Measurements from ENCODE around the gene GNAZ.

Gene GNAZ

DNA sequence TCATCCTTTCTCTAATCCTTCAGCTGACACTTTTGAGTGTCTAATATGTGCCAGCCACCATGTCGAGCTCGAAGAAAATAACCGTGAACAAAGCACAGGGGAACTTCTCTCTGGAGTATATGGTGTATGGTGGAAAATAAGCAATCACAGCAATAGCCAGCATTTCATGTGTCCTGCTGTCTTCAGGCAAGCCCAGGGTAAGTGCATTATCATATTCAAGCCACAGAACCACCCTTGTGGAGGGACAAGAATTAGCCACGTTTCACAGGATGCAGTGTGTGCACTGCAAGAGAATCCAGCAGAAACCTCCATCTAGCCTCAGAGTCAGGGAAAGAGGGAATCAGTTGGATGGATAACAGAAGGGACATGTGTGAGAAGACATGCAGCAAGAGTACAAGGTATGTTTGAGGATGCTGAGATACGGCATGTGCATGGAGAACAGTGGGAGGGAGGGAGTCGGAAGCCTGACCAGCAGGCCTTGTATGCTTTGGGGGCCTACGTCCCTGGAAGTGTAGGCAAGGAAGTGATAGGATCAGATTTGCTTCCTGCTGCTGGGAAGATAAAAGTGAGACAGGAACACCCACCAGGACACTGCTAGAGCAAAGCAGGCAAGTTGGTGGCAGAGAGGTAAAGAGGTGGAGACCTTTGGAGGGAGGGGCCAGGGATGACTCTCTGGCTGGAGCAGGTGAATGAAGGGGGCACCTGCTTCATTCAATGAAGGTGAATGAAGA is 14.7 kb upstream of the GNAZ start:
- no peak for DNase-seq (ENCODE audit: low spot score)
- no peak overlapping the region for H3K27ac ChIP-seq
- no peak overlapping the region for H3K4me3 ChIP-seq
- TF ChIP-seq, protein P1, sequence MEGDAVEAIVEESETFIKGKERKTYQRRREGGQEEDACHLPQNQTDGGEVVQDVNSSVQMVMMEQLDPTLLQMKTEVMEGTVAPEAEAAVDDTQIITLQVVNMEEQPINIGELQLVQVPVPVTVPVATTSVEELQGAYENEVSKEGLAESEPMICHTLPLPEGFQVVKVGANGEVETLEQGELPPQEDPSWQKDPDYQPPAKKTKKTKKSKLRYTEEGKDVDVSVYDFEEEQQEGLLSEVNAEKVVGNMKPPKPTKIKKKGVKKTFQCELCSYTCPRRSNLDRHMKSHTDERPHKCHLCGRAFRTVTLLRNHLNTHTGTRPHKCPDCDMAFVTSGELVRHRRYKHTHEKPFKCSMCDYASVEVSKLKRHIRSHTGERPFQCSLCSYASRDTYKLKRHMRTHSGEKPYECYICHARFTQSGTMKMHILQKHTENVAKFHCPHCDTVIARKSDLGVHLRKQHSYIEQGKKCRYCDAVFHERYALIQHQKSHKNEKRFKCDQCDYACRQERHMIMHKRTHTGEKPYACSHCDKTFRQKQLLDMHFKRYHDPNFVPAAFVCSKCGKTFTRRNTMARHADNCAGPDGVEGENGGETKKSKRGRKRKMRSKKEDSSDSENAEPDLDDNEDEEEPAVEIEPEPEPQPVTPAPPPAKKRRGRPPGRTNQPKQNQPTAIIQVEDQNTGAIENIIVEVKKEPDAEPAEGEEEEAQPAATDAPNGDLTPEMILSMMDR (IDR thresholded peaks at IDR 0.05): no peak

DNA sequence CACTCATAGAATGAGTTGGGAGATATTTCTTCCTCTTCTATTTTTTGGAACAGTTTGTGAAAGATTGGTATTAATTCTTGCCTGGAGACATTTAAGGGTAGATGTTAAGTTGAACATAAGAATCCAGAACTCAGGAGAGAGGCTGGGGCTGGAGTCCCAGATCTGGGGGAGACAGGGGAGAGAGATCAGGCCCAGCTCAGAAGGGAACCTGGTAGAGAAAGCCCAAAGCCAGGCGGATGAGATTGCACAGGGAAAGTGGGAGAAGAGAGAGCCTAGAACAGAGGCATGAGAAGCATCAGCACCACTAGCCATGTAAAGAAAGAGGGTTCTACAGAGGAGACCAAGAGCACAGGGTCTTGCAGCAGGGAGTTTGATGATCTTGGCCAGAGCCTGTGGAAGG is 13.0 kb upstream of the GNAZ start:
- no peak overlapping the region for H3K4me3 ChIP-seq
- DNase-seq (ENCODE audit: low spot score): no peak
- no peak overlapping the region for H3K27ac ChIP-seq
- TF ChIP-seq, protein P1 (IDR thresholded peaks at IDR 0.05): no peak

DNA sequence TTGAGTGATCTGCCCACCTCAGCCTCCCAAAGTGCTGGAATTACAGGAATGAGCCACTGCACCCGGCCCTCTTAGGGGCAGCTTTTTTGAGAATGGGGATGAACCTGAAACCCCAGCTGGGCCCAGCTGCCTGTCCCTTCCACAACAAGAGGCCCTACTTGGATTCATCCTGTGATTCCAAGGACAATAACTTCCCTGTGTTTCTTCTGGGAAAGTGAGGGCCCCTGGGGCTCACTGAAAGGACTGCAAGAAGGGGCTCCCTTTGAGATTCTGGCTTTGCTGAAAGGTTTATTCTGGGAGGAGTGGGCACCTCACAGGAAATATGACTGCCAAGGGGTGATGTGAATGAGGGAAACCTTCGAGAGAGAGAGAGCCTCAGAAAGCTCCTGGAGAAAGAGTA is 12.3 kb upstream of the GNAZ start:
- H3K27ac ChIP-seq: no peak overlapping the region
- TF ChIP-seq, protein P1 (IDR thresholded peaks at IDR 0.05): no peak
- DNase-seq (ENCODE audit: low spot score): peak; percentile 33
- no peak overlapping the region for H3K4me3 ChIP-seq

DNA sequence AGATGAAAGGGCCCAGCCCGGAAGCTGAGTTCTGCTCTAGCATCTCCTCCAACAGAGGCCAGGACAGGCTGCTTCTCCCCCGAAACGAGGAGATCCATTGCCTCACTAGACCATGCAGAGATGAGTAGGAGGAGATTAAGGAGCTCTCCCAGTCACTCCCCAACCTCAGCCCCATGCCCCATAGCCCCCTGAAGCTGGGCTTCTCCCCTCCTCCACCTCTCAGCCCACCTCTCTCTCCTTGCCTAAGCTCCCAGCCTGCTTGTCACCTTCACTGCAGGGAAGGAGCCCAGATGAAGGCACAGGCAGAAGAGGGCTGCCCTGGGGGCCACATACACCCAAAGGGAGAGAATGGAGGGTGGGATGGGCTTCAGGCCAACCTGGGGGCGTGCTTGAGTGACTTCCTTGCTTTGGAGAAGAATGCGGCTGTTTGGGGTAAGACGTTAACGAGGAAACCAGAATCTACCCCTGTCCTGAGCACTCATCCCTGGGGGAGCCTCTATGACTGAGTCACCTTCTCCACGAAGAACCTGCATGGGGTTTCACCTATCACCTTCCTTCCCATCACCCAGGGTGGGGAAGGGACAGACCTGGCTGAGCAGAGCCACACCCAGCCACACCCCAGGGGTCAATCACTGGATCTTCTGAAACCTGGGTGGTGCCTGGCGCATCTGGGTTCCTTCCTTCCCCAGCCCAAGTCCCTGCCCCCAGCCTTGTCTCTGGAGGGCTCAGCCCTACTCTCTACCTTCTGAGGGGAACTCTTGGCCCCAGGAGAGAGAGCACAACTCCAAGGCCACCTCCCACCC is 11.6 kb upstream of the GNAZ start:
- TF ChIP-seq, protein P1 (IDR thresholded peaks at IDR 0.05): no peak
- peak; percentile 62 for DNase-seq (ENCODE audit: low spot score)
- no peak overlapping the region for H3K4me3 ChIP-seq
- no peak overlapping the region for H3K27ac ChIP-seq

DNA sequence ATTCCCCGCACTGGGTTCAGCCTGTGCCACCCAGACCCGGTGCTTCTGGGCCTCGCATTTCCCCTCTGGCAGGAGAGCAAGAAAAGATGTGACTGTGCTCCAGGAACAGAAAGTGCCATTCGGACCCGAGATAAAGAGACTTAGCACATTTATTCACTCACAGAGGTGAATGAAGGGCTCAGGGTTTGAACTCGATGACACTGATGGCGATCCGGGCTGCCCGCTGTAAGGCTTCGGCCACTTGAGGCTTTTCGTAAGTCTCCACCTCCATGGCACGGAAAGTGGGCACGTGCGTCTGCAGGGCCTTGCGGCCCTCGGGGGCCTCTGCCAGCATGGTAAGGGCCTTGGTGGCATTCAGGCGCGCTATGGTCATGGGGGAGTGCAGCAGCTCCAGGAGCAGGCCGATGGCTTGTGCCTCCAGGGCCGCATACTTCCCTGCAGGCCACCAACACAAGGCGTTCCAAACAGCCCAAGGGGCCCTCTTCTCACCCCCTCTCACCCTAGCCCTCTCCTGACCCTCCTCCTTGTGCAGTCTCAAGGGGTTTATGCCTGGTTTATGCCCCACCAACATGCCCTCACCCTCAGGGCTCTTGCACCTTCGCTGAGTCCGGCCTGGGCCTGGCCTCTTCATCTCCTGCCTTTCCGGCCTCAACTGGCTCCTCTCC is 10.9 kb upstream of the GNAZ start:
- H3K27ac ChIP-seq: no peak overlapping the region
- peak; percentile 57 for DNase-seq (ENCODE audit: low spot score)
- TF ChIP-seq, protein P1 (IDR thresholded peaks at IDR 0.05): no peak
- no peak overlapping the region for H3K4me3 ChIP-seq

DNA sequence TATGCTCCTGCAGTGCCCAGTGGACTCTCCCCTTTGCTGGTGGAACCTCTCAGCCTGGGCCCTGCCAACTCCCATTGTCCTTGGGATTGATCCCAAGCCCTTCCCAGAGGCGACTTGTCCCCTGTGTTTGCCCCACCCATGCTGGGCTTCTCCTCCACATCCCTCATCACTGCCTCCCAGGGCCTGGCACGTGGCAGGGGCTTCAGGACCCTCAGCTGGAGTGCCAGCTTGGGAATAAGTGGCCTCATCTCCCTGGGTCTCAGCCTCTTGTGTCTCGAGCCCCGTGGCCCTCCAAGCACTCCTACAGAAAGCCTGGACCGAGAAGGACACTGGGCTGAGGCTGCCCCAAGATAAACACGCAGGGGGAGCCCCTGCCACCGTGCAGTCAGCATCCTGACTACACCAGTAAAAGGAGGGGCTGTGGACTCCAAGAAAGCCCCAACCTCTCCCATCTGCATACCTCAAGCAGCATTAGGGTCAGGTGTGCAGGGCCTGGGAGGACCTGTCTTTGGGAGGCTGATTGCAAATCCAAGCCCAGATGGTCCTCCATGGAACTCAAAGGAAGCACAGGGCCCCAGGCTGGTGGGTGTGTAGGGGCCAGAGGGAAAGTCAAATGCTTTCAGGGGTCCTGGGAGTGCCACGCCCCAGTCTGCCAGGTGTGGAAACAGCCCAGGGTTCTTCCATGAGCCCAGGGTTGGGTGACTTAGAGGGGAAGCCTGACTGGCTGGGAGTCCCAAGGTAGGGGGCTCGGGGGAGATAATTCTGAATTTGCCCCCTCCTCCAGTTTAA is 9.5 kb upstream of the GNAZ start:
- peak; percentile 58 for DNase-seq (ENCODE audit: low spot score)
- H3K27ac ChIP-seq: no peak overlapping the region
- TF ChIP-seq, protein P1 (IDR thresholded peaks at IDR 0.05): no peak
- no peak overlapping the region for H3K4me3 ChIP-seq

Data from coronary artery (tissue), 2 donors.